PC-3 (cell line): ENCODE measurements around the gene SLC25A34. TPM values are rescaled to one million over a fixed set of nuclear protein-coding genes. Genes with fewer than 3 reads are reported as not detected.

Source experiments
- ATAC-seq: fragments of 200-7000 bp; cut with Tn5 transposase; 2 replicates; pipeline ENCODE4 v1.9.1; 2020; ENCODE audit warnings: mild to moderate bottlenecking, moderate library complexity
- BruUV-seq: library from RNA; stranded (reverse); fragments of 400-500 nt; replicated peaks from 2 replicates; lab custom pipeline; 2021; lab: Mats Ljungman, UMichigan
- CTCF ChIA-PET: fragments of 300-600 bp; sonication (Branson Sonifier 250); formaldehyde crosslinking; loops from one replicate; lab custom pipeline; 2022; ENCODE audit warnings: antibody characterized with exemption; lab: Charles Lee
- POLR2A ChIA-PET: fragments of 300-600 bp; sonication (Branson Sonifier 250); formaldehyde crosslinking; loops from one replicate; lab custom pipeline; 2022; ENCODE audit warnings: antibody characterized with exemption; ENCODE audit not compliant: unreplicated experiment; lab: Charles Lee
- DNase-seq: peaks from one replicate; pipeline ENCODE4 v3.0.0-alpha.2; 2015
- H2AFZ ChIP-seq: fragments of 300-600 bp; sonication (generic); 2 replicates; pipeline ENCODE4 v1.6.0; 2016; ENCODE audit warnings: antibody characterized with exemption, low read length
- H3F3A ChIP-seq: fragments of 300-600 bp; sonication (generic); one replicate; pipeline ENCODE4 v1.6.0; 2017; ENCODE audit warnings: antibody characterized with exemption, low read length, control low read depth, mild to moderate bottlenecking; ENCODE audit not compliant: unreplicated experiment
- H3K27ac ChIP-seq: fragments of 300-600 bp; sonication (generic); 2 replicates; pipeline ENCODE4 v1.5.1; 2016; ENCODE audit warnings: mild to moderate bottlenecking, low read length
- H3K27me3 ChIP-seq: fragments of 300-600 bp; sonication (generic); 2 replicates; pipeline ENCODE4 v1.6.1; 2016; ENCODE audit warnings: low read length, mixed read lengths
- H3K36me3 ChIP-seq: fragments of 300-600 bp; sonication (generic); 2 replicates; pipeline ENCODE4 v1.6.1; 2016; ENCODE audit warnings: low read depth, mixed run types, low read length, mixed read lengths
- H3K4me1 ChIP-seq: fragments of 300-600 bp; sonication (generic); 2 replicates; pipeline ENCODE4 v1.5.1; 2016; ENCODE audit warnings: low read length; ENCODE audit not compliant: insufficient read depth
- H3K4me2 ChIP-seq: fragments of 300-600 bp; sonication (generic); 2 replicates; pipeline ENCODE4 v1.6.0; 2016; ENCODE audit warnings: low read length
- H3K4me3 ChIP-seq: fragments of 300-600 bp; sonication (generic); 2 replicates; pipeline ENCODE4 v1.5.1; 2016; ENCODE audit warnings: mild to moderate bottlenecking, low read length, mixed read lengths
- H3K79me2 ChIP-seq: fragments of 300-600 bp; sonication (generic); 2 replicates; pipeline ENCODE4 v1.6.1; 2017; ENCODE audit warnings: low read length, mixed read lengths
- H3K9ac ChIP-seq: fragments of 300-600 bp; sonication (generic); 2 replicates; pipeline ENCODE4 v1.6.0; 2016; ENCODE audit warnings: mild to moderate bottlenecking, low read length
- H3K9me2 ChIP-seq: fragments of 300-600 bp; sonication (generic); replicated peaks from 2 replicates; pipeline ENCODE4 v1.6.1; 2016; ENCODE audit warnings: mixed run types, low read length, mixed read lengths
- H3K9me3 ChIP-seq: fragments of 300-600 bp; sonication (generic); 2 replicates; pipeline ENCODE4 v1.6.1; 2016; ENCODE audit warnings: low read length, mixed read lengths
- H4K20me1 ChIP-seq: fragments of 300-600 bp; sonication (generic); 2 replicates; pipeline ENCODE4 v1.6.1; 2016; ENCODE audit warnings: low read length, mixed read lengths
- EZH2 ChIP-seq: fragments of 300-600 bp; sonication (generic); IDR thresholded peaks from one replicate; pipeline ENCODE4 v1.6.1; 2017; ENCODE audit warnings: antibody characterized with exemption, mild to moderate bottlenecking, low read length; ENCODE audit not compliant: unreplicated experiment
- EZH2phosphoT487 ChIP-seq: fragments of 300-600 bp; sonication (generic); IDR thresholded peaks from 2 replicates; pipeline ENCODE4 v1.6.1; 2018; ENCODE audit warnings: mild to moderate bottlenecking, antibody characterized with exemption, low read length, borderline replicate concordance
- intact Hi-C: fragments of 100-400 bp; cut with micrococcal nuclease; formaldehyde crosslinking; loops from 2 replicates; pipeline ENCODE4 v1.9.0; 2023
- total RNA-seq: library from RNA; depleted of rRNA; stranded (reverse); fragments of >200 nt; gene quantifications from 2 replicates; pipeline ENCODE4 v1.2.3, GENCODE V29; 2014
- TF ChIP-seq, protein P1 (sequence below): fragments of 300-600 bp; sonication (generic); conservative IDR thresholded peaks from 2 replicates; pipeline ENCODE4 v1.5.1; 2017; ENCODE audit warnings: antibody characterized with exemption, low read depth, mild to moderate bottlenecking, low read length

SLC25A34 gene
- total RNA-seq, 1 experiment from 2014 or later: 0.44 TPM

DNA sequence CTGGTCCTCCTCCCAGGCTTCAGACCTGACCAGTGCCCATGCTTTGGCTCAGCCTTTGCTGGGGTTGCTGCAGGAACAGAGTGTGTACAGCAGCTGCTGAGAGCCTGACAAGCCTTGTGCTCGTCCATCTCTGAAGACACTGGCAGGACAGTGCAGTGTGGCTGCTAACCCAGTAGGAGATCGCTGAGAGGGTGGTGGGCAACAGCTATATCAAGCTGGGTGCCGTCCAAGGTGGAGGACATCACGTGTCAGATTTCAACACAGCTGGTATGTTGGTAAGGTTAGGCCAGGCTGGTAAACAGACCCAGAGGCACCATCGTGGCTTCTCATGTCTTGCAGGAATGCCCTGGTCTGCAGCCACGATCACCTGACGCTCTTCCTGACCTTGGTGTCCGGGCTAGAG is 17.9 kb upstream of the SLC25A34 start:
- ATAC-seq: no peak
- Histone ChIP-seq H3K9ac (no peak overlapping the region), H3K27me3 (no peaks in the 10 kb centered on the region), H4K20me1 (no peaks in the 10 kb centered on the region), H3F3A (no peaks in the 10 kb centered on the region), H2AFZ (no peak overlapping the region), H3K9me2 (no peaks in the 10 kb centered on the region), H3K79me2 (0 out of 2 replicates have a peak, but pooled peaks cover 4% of the 10 kb centered on the region), H3K27ac (no peak overlapping the region), H3K4me3 (no peak overlapping the region), H3K4me1 (no peaks in the 10 kb centered on the region), H3K36me3 (peaks cover 9% of the 10 kb centered on the region; the same call in 1 of the 2 replicates), H3K4me2 (no peak overlapping the region), H3K9me3 (no peaks in the 10 kb centered on the region)
- BruUV-seq: no TSS peak
- CTCF ChIA-PET: no interaction called here
- POLR2A ChIA-PET: no interaction called here
- no peak for TF ChIP-seq EZH2
- TF ChIP-seq, protein P1, sequence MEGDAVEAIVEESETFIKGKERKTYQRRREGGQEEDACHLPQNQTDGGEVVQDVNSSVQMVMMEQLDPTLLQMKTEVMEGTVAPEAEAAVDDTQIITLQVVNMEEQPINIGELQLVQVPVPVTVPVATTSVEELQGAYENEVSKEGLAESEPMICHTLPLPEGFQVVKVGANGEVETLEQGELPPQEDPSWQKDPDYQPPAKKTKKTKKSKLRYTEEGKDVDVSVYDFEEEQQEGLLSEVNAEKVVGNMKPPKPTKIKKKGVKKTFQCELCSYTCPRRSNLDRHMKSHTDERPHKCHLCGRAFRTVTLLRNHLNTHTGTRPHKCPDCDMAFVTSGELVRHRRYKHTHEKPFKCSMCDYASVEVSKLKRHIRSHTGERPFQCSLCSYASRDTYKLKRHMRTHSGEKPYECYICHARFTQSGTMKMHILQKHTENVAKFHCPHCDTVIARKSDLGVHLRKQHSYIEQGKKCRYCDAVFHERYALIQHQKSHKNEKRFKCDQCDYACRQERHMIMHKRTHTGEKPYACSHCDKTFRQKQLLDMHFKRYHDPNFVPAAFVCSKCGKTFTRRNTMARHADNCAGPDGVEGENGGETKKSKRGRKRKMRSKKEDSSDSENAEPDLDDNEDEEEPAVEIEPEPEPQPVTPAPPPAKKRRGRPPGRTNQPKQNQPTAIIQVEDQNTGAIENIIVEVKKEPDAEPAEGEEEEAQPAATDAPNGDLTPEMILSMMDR: no peak
- TF ChIP-seq EZH2phosphoT487: no peak
- intact Hi-C loops: no loop called here
- DNase-seq: no peak

DNA sequence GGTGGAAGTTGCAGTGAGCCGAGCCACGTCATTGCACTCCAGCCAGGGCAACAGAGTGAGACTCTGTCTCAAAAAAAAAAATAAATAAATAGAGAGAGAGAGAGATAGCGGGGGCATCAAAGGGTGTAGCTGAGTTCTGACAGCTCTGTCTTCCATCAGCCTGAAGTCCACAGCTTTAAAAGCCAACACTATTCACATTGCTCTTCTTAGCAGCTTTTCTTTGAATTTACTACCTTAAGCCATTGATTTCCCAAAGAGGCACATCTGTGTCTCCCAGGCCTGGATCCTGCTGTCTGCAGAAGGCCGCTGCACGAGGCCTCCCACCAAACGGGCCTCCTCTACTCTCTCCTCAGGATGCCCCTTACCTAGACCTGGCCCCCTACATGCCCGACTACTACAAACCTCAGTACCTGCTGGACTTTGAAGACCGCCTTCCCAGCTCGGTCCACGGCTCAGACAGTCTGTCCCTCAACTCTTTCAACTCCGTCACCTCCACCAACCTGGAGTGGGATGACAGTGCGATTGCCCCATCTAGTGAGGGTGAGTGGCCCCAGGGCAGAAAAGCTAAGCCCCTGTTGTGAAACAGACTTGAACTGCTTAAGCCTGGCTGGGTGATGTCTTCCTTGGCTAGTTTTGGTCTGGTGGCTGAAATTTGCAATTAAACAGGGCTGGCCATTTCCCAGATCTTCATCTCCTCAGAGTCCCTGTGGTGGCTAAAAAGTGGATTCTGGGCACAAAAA is 16.5 kb upstream of the SLC25A34 start:
- ChIA-PET CTCF (interaction anchor here (0.6 kb wide), 1 partner anchor 123 kb away, joined by 9 read pairs; no protein-coding TSS in a partner anchor), POLR2A (no interaction called here)
- Histone ChIP-seq H3K79me2 (0 out of 2 replicates have a peak, but pooled peaks cover 2% of the 10 kb centered on the region), H3K9me3 (no peaks in the 10 kb centered on the region), H3K4me1 (no peaks in the 10 kb centered on the region), H2AFZ (no peak overlapping the region), H3K36me3 (peaks cover 9% of the 10 kb centered on the region; the same call in 1 of the 2 replicates), H3F3A (no peaks in the 10 kb centered on the region), H3K27ac (no peak overlapping the region), H4K20me1 (no peaks in the 10 kb centered on the region), H3K9me2 (no peaks in the 10 kb centered on the region), H3K4me3 (no peak overlapping the region), H3K4me2 (no peak overlapping the region), H3K27me3 (no peaks in the 10 kb centered on the region), H3K9ac (no peak overlapping the region)
- intact Hi-C loops: no loop called here
- TF ChIP-seq, protein P1: no peak
- TF ChIP-seq EZH2phosphoT487 (no peak), EZH2 (no peak)
- no peak for ATAC-seq
- no TSS peak for BruUV-seq
- no peak for DNase-seq

DNA sequence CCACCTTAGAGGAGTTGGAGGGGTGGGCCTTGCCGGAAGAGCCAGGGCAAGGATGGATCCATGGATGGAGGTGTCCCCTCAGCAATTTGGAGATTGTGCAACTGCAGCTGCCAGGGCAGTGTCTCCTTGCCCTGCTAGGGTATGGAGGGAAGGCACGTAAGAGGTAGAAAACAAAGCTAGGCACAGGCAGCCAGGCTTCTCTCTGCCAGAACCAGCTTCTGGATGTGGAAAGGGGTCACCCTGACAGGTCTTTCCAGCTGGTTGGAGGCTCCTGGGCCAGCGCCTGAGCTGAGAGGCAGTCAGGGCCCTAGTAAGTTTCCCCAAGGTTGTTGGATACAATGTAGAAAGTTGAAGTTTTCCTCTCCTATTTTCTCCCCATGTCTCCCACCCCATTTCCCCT is 15.2 kb upstream of the SLC25A34 start:
- POLR2A ChIA-PET: no interaction called here
- no peaks in the 10 kb centered on the region for H3K9me2 ChIP-seq
- CTCF ChIA-PET: no interaction called here
- BruUV-seq: no TSS peak
- no peak for DNase-seq
- H2AFZ ChIP-seq: no peak overlapping the region
- no peaks in the 10 kb centered on the region for H3K79me2 ChIP-seq
- no peak overlapping the region for H3K27ac ChIP-seq
- H3K9me3 ChIP-seq: no peaks in the 10 kb centered on the region
- intact Hi-C loops: no loop called here
- no peaks in the 10 kb centered on the region for H3F3A ChIP-seq
- H3K4me2 ChIP-seq: no peak overlapping the region
- no peak overlapping the region for H3K9ac ChIP-seq
- no peak for ATAC-seq
- TF ChIP-seq, protein P1: no peak
- no peak for TF ChIP-seq EZH2
- TF ChIP-seq EZH2phosphoT487: no peak
- H3K36me3 ChIP-seq: peaks cover 9% of the 10 kb centered on the region; the same call in 1 of the 2 replicates
- no peaks in the 10 kb centered on the region for H3K27me3 ChIP-seq
- no peak overlapping the region for H3K4me3 ChIP-seq
- no peaks in the 10 kb centered on the region for H3K4me1 ChIP-seq
- no peaks in the 10 kb centered on the region for H4K20me1 ChIP-seq
